ENCODE data around the gene TGFBR3L. TPM values are rescaled to one million over a fixed set of nuclear protein-coding genes. Genes with fewer than 3 reads are reported as not detected.

TGFBR3L gene
- total and polyA plus RNA-seq, 2 of the 13 experiments (the other 11 are each of a cell fraction or from before 2014, with no cell fraction given), result 0.20 to 1.0 TPM

GRCh38 chr19:7902796-7903243 is 11.8 kb upstream of the TGFBR3L start (continued):
- TF ChIP-seq ZBTB4 (CRISPR knock-in tag; IDR thresholded peaks at IDR 0.05; ENCODE audit: borderline replicate concordance), result peak; percentile 73; the same call in 1 of the 2 replicates
- TF ChIP-seq ZIK1 (CRISPR knock-in tag; IDR thresholded peaks at IDR 0.05; ENCODE audit: borderline replicate concordance, low read depth), result no peak
- no peak for TF ChIP-seq FOXP1 (IDR thresholded peaks at IDR 0.05)
- no peak for TF ChIP-seq FOXP1 (CRISPR knock-in tag; IDR thresholded peaks at IDR 0.05)
- TF ChIP-seq TAF1 (CRISPR knock-in tag; IDR thresholded peaks at IDR 0.05), result no peak
- no peak for TF ChIP-seq TEAD2 (CRISPR knock-in tag; IDR thresholded peaks at IDR 0.05)
- TF ChIP-seq HOXA5 (CRISPR knock-in tag; IDR thresholded peaks at IDR 0.05), result no peak
- no peak for TF ChIP-seq ZFP82 (CRISPR knock-in tag; IDR thresholded peaks at IDR 0.05; ENCODE audit: borderline replicate concordance)
- 0 out of 2 replicates have a peak, but pooled peaks have one; percentile 6 for TF ChIP-seq ZNF7 (CRISPR knock-in tag; IDR thresholded peaks at IDR 0.05)
- no peak for TF ChIP-seq BCL3 (CRISPR knock-in tag; IDR thresholded peaks at IDR 0.05)
- TF ChIP-seq RARA (CRISPR knock-in tag; IDR thresholded peaks at IDR 0.05), result peak; percentile 86
- 0 out of 2 replicates have a peak, but pooled peaks have one; percentile 3 for TF ChIP-seq ZNF431 (CRISPR knock-in tag; IDR thresholded peaks at IDR 0.05; ENCODE audit: borderline replicate concordance, low read depth)
- TF ChIP-seq ZZZ3 (CRISPR knock-in tag; IDR thresholded peaks at IDR 0.05; ENCODE audit: borderline replicate concordance), result no peak
- TF ChIP-seq ZNF619 (CRISPR knock-in tag; IDR thresholded peaks at IDR 0.05), result 0 out of 2 replicates have a peak, but pooled peaks have one; percentile 2
- TF ChIP-seq ZNF607 (CRISPR knock-in tag; IDR thresholded peaks at IDR 0.05; ENCODE audit: borderline replicate concordance), result no peak
- no peak for TF ChIP-seq SNAPC4 (CRISPR knock-in tag; IDR thresholded peaks at IDR 0.05)
- TF ChIP-seq MEF2D (CRISPR knock-in tag; IDR thresholded peaks at IDR 0.05), result no peak
- 0 out of 2 replicates have a peak, but pooled peaks have one; percentile 2 for TF ChIP-seq ZFP36L1 (CRISPR knock-in tag; IDR thresholded peaks at IDR 0.05)
- 0 out of 2 replicates have a peak, but pooled peaks have one; percentile 58 for TF ChIP-seq EED (CRISPR knock-in tag; IDR thresholded peaks at IDR 0.05)
- peak; percentile 46; the same call in 1 of the 2 replicates for TF ChIP-seq TBX2 (CRISPR knock-in tag; IDR thresholded peaks at IDR 0.05; ENCODE audit: borderline replicate concordance)

Measured in HepG2 (cell line).